GM12878 (cell line): ENCODE data around the gene CFAP54. TPM values are rescaled to one million over a fixed set of nuclear protein-coding genes. Genes with fewer than 3 reads are reported as not detected.

Experiments used
- BCL11A ChIP-seq: IDR thresholded peaks from 2 replicates; pipeline ENCODE4 v1.6.1; 2011; ENCODE audit warnings: low read depth, low read length
- HCFC1 ChIP-seq: fragments of 150-350 bp; IDR thresholded peaks from 2 replicates; pipeline ENCODE4 v1.6.1; 2014; ENCODE audit warnings: low read length
- MTA3 ChIP-seq: IDR thresholded peaks from 2 replicates; pipeline ENCODE4 v1.6.1; 2012; ENCODE audit warnings: low read length, inconsistent platforms, borderline replicate concordance
- NR2C1 ChIP-seq: fragments of 450-650 bp; IDR thresholded peaks from 2 replicates; pipeline ENCODE4 v1.6.1; 2017; ENCODE audit warnings: antibody characterized with exemption, mild to moderate bottlenecking, moderate library complexity
- NR2F1 ChIP-seq: fragments of 450-650 bp; conservative IDR thresholded peaks from 2 replicates; pipeline ENCODE4 v1.6.1; 2017; ENCODE audit warnings: mild to moderate bottlenecking
- POLR2AphosphoS2 ChIP-seq: IDR thresholded peaks from 2 replicates; pipeline ENCODE4 v1.6.1; 2011; ENCODE audit warnings: low read depth, mild to moderate bottlenecking, low read length, improper control_type of control experiment, moderate library complexity
- SREBF2 ChIP-seq: IDR thresholded peaks from 2 replicates; pipeline ENCODE4 v1.6.1; 2012; ENCODE audit warnings: mild to moderate bottlenecking, low read length
- STAT1 ChIP-seq: fragments of 450-650 bp; conservative IDR thresholded peaks from 2 replicates; pipeline ENCODE4 v1.6.1; 2014; ENCODE audit warnings: antibody characterized with exemption, mild to moderate bottlenecking
- SUPT20H ChIP-seq: IDR thresholded peaks from 2 replicates; pipeline ENCODE4 v1.6.1; 2011; ENCODE audit warnings: low read depth, mild to moderate bottlenecking, low read length, moderate library complexity, borderline replicate concordance; ENCODE audit not compliant: control insufficient read depth
- TAF1 ChIP-seq: IDR thresholded peaks from 2 replicates; pipeline ENCODE4 v1.6.1; 2011; ENCODE audit warnings: mild to moderate bottlenecking, low read depth, low read length, borderline replicate concordance
- TBL1XR1 ChIP-seq: IDR thresholded peaks from 2 replicates; pipeline ENCODE4 v1.6.1; 2012; ENCODE audit warnings: low read depth, low read length, improper control_type of control experiment
- polyA plus RNA-seq, 11 experiments: library from polyadenylated mRNA; depleted of rRNA in 4 of 11; unstranded in 6 of 11; stranded (reverse) in 5 of 11; fragments of >200 nt; fragmentation: Nextera tagmentation in 4 of 11; fragmentation: Illumina TruSeq in 1 of 11; extraction: Ambion mirVana in 4 of 11; extraction: Trizol in 1 of 11; gene quantifications; 1 replicate in 1 of 11; 2 replicates in 10 of 11; pipeline versions ENCODE4 v1.2.1 to v1.2.3, GENCODE V29; 2011 to 2016; ENCODE audit warnings: inconsistent platforms in 2 of 11, missing spikeins in 2 of 11, low read depth in 1 of 11
- total RNA-seq, 4 experiments: library from RNA; depleted of rRNA in 3 of 4; stranded (reverse); fragments of >200 nt in 3 of 4; fragmentation: Illumina TruSeq in 1 of 4; extraction: Trizol in 1 of 4; gene quantifications; 2 replicates each; pipeline versions ENCODE4 v1.2.1 to v1.2.3, GENCODE V29; 2013 to 2021
- TF ChIP-seq, protein P1 (sequence below): fragments of 450-650 bp; formaldehyde crosslinking; IDR thresholded peaks from 2 replicates; pipeline ENCODE4 v1.5.0; 2022; ENCODE audit warnings: mild to moderate bottlenecking, missing genetic modification characterization
- TF ChIP-seq, protein P2 (sequence below): fragments of 450-650 bp; formaldehyde crosslinking; IDR thresholded peaks from 2 replicates; pipeline ENCODE4 v1.4.0; 2020; ENCODE audit warnings: mild to moderate bottlenecking, moderate library complexity
- TF ChIP-seq, protein P3 (sequence below), 3 experiments: IDR thresholded peaks in 2 of 3; conservative IDR thresholded peaks in 1 of 3; 2 replicates each; pipeline ENCODE4 v1.5.1; 2011; ENCODE audit warnings: low read depth in 3 of 3, low read length in 3 of 3, mild to moderate bottlenecking in 3 of 3, control low read depth in 2 of 3, moderate library complexity in 2 of 3, inconsistent platforms in 1 of 3, mixed read lengths in 1 of 3; ENCODE audit not compliant: control insufficient read depth in 2 of 3, insufficient read depth in 1 of 3; ENCODE audit errors: extremely low read depth in 1 of 3
- TF ChIP-seq, protein P4 (sequence below): IDR thresholded peaks from 2 replicates; pipeline ENCODE4 v1.6.1; 2012; ENCODE audit warnings: low read depth, low read length, improper control_type of control experiment
- TF ChIP-seq, protein P5 (sequence below): IDR thresholded peaks from 2 replicates; pipeline ENCODE4 v1.6.1; 2012; ENCODE audit warnings: low read length, inconsistent platforms

The CFAP54 gene
- total and polyA plus RNA-seq, 10 of the 15 experiments (the other 5 are each of a cell fraction or from before 2014, with no cell fraction given) = 0.19 to 1.5 (median 0.56) TPM

DNA sequence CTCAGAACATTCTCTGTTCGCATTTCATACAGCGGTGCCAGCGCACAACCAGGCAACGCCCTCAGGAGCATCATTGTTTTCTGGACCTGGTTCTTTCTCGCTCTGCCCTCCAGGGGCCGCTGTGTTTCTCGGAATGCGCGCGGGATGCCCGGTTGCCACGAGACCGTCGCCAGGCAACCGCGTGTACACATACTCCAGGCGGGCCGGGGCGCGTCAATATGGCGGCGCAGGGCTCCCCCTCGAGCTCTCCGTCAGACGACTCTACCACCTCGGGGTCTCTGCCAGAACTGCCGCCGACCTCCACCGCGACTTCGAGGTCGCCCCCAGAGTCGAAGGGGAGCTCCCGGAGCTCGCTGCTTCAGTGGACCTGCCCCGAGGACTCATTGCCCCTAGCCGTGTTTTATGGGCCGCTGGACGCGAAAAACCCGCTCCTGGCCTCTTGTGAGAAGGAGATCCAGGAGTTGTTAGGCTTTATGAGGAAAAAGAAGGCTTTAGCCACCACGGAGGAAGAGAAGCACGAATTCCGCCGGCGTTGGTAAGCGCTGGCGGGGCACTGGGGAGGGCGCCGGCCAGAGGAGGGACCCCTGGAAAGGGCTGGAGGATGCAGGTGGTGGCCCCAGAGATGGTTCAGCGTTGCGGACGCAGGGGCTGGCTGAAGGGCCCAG, at the start of gene CFAP54 (continued):
- TF ChIP-seq, protein P1, sequence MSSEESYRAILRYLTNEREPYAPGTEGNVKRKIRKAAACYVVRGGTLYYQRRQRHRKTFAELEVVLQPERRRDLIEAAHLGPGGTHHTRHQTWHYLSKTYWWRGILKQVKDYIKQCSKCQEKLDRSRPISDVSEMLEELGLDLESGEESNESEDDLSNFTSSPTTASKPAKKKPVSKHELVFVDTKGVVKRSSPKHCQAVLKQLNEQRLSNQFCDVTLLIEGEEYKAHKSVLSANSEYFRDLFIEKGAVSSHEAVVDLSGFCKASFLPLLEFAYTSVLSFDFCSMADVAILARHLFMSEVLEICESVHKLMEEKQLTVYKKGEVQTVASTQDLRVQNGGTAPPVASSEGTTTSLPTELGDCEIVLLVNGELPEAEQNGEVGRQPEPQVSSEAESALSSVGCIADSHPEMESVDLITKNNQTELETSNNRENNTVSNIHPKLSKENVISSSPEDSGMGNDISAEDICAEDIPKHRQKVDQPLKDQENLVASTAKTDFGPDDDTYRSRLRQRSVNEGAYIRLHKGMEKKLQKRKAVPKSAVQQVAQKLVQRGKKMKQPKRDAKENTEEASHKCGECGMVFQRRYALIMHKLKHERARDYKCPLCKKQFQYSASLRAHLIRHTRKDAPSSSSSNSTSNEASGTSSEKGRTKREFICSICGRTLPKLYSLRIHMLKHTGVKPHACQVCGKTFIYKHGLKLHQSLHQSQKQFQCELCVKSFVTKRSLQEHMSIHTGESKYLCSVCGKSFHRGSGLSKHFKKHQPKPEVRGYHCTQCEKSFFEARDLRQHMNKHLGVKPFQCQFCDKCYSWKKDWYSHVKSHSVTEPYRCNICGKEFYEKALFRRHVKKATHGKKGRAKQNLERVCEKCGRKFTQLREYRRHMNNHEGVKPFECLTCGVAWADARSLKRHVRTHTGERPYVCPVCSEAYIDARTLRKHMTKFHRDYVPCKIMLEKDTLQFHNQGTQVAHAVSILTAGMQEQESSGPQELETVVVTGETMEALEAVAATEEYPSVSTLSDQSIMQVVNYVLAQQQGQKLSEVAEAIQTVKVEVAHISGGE (CRISPR knock-in tag) = no peak
- TF ChIP-seq SREBF2 (no peak), TAF1 (no peak), SUPT20H (no peak), BCL11A (no peak), STAT1 (0 out of 2 replicates have a peak, but pooled peaks have one; percentile 51), HCFC1 (peak; percentile 55), TBL1XR1 (no peak; the same call in 1 of the 2 replicates), POLR2AphosphoS2 (no peak), NR2C1 (no peak), MTA3 (no peak), NR2F1 (no peak)
- TF ChIP-seq, protein P2, sequence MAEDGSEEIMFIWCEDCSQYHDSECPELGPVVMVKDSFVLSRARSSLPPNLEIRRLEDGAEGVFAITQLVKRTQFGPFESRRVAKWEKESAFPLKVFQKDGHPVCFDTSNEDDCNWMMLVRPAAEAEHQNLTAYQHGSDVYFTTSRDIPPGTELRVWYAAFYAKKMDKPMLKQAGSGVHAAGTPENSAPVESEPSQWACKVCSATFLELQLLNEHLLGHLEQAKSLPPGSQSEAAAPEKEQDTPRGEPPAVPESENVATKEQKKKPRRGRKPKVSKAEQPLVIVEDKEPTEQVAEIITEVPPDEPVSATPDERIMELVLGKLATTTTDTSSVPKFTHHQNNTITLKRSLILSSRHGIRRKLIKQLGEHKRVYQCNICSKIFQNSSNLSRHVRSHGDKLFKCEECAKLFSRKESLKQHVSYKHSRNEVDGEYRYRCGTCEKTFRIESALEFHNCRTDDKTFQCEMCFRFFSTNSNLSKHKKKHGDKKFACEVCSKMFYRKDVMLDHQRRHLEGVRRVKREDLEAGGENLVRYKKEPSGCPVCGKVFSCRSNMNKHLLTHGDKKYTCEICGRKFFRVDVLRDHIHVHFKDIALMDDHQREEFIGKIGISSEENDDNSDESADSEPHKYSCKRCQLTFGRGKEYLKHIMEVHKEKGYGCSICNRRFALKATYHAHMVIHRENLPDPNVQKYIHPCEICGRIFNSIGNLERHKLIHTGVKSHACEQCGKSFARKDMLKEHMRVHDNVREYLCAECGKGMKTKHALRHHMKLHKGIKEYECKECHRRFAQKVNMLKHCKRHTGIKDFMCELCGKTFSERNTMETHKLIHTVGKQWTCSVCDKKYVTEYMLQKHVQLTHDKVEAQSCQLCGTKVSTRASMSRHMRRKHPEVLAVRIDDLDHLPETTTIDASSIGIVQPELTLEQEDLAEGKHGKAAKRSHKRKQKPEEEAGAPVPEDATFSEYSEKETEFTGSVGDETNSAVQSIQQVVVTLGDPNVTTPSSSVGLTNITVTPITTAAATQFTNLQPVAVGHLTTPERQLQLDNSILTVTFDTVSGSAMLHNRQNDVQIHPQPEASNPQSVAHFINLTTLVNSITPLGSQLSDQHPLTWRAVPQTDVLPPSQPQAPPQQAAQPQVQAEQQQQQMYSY (CRISPR knock-in tag) = no peak
- TF ChIP-seq, protein P3, sequence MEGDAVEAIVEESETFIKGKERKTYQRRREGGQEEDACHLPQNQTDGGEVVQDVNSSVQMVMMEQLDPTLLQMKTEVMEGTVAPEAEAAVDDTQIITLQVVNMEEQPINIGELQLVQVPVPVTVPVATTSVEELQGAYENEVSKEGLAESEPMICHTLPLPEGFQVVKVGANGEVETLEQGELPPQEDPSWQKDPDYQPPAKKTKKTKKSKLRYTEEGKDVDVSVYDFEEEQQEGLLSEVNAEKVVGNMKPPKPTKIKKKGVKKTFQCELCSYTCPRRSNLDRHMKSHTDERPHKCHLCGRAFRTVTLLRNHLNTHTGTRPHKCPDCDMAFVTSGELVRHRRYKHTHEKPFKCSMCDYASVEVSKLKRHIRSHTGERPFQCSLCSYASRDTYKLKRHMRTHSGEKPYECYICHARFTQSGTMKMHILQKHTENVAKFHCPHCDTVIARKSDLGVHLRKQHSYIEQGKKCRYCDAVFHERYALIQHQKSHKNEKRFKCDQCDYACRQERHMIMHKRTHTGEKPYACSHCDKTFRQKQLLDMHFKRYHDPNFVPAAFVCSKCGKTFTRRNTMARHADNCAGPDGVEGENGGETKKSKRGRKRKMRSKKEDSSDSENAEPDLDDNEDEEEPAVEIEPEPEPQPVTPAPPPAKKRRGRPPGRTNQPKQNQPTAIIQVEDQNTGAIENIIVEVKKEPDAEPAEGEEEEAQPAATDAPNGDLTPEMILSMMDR (IDR thresholded peaks at IDR 0.05 in 2 of 3, conservative IDR thresholded peaks at IDR 0.05 in 1 of 3; ENCODE audit: control insufficient read depth in 2 of 3, extremely low read depth in 1 of 3, insufficient read depth in 1 of 3, low read depth in 3 of 3, low read length in 3 of 3) = peak; percentile 88 to 98 (median 91)
- TF ChIP-seq, protein P4, sequence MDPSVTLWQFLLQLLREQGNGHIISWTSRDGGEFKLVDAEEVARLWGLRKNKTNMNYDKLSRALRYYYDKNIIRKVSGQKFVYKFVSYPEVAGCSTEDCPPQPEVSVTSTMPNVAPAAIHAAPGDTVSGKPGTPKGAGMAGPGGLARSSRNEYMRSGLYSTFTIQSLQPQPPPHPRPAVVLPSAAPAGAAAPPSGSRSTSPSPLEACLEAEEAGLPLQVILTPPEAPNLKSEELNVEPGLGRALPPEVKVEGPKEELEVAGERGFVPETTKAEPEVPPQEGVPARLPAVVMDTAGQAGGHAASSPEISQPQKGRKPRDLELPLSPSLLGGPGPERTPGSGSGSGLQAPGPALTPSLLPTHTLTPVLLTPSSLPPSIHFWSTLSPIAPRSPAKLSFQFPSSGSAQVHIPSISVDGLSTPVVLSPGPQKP = no peak
- TF ChIP-seq, protein P5, sequence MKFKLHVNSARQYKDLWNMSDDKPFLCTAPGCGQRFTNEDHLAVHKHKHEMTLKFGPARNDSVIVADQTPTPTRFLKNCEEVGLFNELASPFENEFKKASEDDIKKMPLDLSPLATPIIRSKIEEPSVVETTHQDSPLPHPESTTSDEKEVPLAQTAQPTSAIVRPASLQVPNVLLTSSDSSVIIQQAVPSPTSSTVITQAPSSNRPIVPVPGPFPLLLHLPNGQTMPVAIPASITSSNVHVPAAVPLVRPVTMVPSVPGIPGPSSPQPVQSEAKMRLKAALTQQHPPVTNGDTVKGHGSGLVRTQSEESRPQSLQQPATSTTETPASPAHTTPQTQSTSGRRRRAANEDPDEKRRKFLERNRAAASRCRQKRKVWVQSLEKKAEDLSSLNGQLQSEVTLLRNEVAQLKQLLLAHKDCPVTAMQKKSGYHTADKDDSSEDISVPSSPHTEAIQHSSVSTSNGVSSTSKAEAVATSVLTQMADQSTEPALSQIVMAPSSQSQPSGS = no peak
